Glutamatergic neuron (in vitro differentiated cells): ENCODE measurements around the gene FTMT. TPM values are rescaled to one million over a fixed set of nuclear protein-coding genes. Genes with fewer than 3 reads are reported as not detected.

Source experiments
- DNase-seq: peaks from one replicate; pipeline ENCODE4 v3.0.0; 2022
- H3K27ac Mint-ChIP-seq: one replicate; pipeline ENCODE4 v1.8.0; 2020; ENCODE audit warnings: mild to moderate bottlenecking, mixed read lengths, inconsistent platforms; ENCODE audit not compliant: unreplicated experiment
- H3K27me3 Mint-ChIP-seq: one replicate; pipeline ENCODE4 v1.8.0; 2020; ENCODE audit warnings: mild to moderate bottlenecking, moderate library complexity, mixed read lengths, inconsistent platforms; ENCODE audit not compliant: unreplicated experiment
- H3K36me3 Mint-ChIP-seq: one replicate; pipeline ENCODE4 v1.8.0; 2020; ENCODE audit warnings: mild to moderate bottlenecking, mixed read lengths, inconsistent platforms; ENCODE audit not compliant: unreplicated experiment
- H3K4me1 Mint-ChIP-seq: one replicate; pipeline ENCODE4 v1.8.0; 2020; ENCODE audit warnings: mild to moderate bottlenecking, low read depth, mixed read lengths, inconsistent platforms; ENCODE audit not compliant: unreplicated experiment
- H3K4me3 Mint-ChIP-seq: one replicate; pipeline ENCODE4 v1.8.0; 2020; ENCODE audit warnings: mild to moderate bottlenecking, mixed read lengths, inconsistent platforms; ENCODE audit not compliant: unreplicated experiment
- H3K9me3 Mint-ChIP-seq: one replicate; pipeline ENCODE4 v1.8.0; 2020; ENCODE audit warnings: mild to moderate bottlenecking, moderate library complexity, mixed read lengths, inconsistent platforms; ENCODE audit not compliant: unreplicated experiment
- total RNA-seq: library from RNA; stranded (reverse); fragmentation: NEBNext Ultra II Directional; extraction: Animal tissue kit (Norgen Biotek cat#: 25700); gene quantifications from one replicate; pipeline ENCODE4 v1.2.1, GENCODE V29; 2021; ENCODE audit not compliant: unreplicated experiment
- TF ChIP-seq, protein P1 (sequence below): fragments of 200-600 bp; sonication (generic); IDR thresholded peaks from one replicate; pipeline ENCODE4 v1.5.0; 2021; ENCODE audit not compliant: partially characterized antibody, unreplicated experiment

FTMT gene
- total RNA-seq, 1 donor from 2014 or later: not detected

DNA sequence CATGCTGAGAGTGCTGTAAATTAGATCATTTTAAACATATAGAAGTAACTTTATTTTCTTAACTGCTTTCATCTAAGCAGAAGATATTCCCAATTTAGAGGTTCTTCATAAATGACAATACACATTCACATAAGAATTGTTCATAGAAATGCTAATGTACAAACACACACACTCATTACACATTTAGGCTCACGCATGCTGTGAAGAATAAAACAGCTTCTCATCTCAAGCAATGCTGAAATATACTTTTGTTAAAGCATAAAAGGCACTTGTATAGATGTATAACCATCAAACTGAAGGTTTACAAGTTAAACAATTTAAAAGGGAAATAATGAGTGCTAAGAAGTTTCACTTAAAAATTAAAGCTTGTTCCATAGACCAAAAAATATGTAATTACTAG is 18.1 kb upstream of the FTMT start:
- TF ChIP-seq, protein P1, sequence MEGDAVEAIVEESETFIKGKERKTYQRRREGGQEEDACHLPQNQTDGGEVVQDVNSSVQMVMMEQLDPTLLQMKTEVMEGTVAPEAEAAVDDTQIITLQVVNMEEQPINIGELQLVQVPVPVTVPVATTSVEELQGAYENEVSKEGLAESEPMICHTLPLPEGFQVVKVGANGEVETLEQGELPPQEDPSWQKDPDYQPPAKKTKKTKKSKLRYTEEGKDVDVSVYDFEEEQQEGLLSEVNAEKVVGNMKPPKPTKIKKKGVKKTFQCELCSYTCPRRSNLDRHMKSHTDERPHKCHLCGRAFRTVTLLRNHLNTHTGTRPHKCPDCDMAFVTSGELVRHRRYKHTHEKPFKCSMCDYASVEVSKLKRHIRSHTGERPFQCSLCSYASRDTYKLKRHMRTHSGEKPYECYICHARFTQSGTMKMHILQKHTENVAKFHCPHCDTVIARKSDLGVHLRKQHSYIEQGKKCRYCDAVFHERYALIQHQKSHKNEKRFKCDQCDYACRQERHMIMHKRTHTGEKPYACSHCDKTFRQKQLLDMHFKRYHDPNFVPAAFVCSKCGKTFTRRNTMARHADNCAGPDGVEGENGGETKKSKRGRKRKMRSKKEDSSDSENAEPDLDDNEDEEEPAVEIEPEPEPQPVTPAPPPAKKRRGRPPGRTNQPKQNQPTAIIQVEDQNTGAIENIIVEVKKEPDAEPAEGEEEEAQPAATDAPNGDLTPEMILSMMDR: no peak
- no peaks in the 10 kb centered on the region for H3K36me3 Mint-ChIP-seq
- H3K27me3 Mint-ChIP-seq: no peaks in the 10 kb centered on the region
- H3K4me3 Mint-ChIP-seq: no peak overlapping the region
- no peak overlapping the region for H3K27ac Mint-ChIP-seq
- DNase-seq: no peak
- peaks cover 1% of the 10 kb centered on the region for H3K9me3 Mint-ChIP-seq
- H3K4me1 Mint-ChIP-seq: no peaks in the 10 kb centered on the region

DNA sequence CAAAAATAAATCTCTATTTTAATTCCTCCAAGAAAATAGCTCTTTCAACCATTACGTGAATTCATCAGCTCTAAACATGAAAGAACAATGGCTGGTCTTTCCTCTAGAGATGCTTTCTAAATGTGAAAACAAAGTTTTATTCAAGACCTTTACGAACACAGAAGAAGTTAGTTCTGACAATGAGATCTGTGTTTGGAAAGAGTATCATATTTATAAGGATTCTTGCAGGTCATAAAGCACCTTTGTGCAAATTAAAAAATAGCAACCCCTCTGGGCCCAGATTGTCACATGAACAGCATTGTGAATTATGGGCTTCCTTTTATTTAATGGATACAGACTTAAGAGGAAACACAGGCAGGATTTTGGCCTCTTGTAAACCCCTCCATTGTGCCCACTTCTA is 17.7 kb upstream of the FTMT start:
- no peaks in the 10 kb centered on the region for H3K27me3 Mint-ChIP-seq
- H3K36me3 Mint-ChIP-seq: no peaks in the 10 kb centered on the region
- no peaks in the 10 kb centered on the region for H3K4me1 Mint-ChIP-seq
- H3K27ac Mint-ChIP-seq: no peak overlapping the region
- H3K9me3 Mint-ChIP-seq: peaks cover 1% of the 10 kb centered on the region
- no peak for DNase-seq
- H3K4me3 Mint-ChIP-seq: no peak overlapping the region
- TF ChIP-seq, protein P1: no peak

DNA sequence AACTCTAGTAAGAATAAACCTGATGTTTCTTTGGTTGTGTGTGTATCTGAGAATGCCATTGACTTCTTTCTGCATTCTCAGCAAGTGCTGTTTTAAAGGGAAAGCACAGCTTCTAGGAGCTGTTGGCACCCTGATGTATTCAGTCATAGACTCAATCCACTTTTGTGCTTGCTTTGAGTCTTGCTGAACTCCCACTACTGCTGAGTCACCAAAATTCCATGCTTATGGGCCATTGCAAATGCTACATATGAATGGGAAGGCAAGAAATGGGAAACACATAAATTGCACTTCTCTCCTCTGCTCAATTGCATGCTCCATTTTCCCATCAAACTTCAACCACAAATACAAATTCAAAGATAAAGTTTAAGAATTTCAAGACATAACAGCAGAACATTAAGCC is 9.8 kb upstream of the FTMT start:
- Mint-ChIP-seq H3K9me3 (no peaks in the 10 kb centered on the region), H3K36me3 (no peaks in the 10 kb centered on the region), H3K4me3 (no peak overlapping the region), H3K27me3 (no peaks in the 10 kb centered on the region), H3K4me1 (no peaks in the 10 kb centered on the region), H3K27ac (no peak overlapping the region)
- TF ChIP-seq, protein P1: no peak
- no peak for DNase-seq

DNA sequence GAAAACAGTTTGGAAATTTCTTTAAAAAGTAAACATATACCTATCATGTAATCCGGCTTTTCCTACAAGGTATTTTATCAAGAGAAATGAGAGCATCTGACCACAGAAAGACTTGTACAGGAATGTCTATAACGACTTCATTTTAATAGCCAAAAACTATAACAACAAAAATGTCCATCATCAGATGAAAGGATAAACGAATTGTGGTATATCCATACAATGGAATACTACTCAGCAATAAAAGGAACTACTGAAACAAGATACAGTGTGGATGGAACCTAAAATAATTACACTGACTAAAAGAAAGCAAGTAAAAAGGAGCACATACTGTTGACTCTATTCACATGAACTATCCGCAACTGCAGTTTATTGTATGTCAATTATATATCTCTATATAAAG is 1.4 kb upstream of the FTMT start:
- H3K4me3 Mint-ChIP-seq: no peak overlapping the region
- TF ChIP-seq, protein P1: no peak
- no peak overlapping the region for H3K27ac Mint-ChIP-seq
- no peak for DNase-seq
- H3K9me3 Mint-ChIP-seq: no peaks in the 10 kb centered on the region
- H3K27me3 Mint-ChIP-seq: no peaks in the 10 kb centered on the region
- H3K4me1 Mint-ChIP-seq: peaks cover 5% of the 10 kb centered on the region
- H3K36me3 Mint-ChIP-seq: no peaks in the 10 kb centered on the region

DNA sequence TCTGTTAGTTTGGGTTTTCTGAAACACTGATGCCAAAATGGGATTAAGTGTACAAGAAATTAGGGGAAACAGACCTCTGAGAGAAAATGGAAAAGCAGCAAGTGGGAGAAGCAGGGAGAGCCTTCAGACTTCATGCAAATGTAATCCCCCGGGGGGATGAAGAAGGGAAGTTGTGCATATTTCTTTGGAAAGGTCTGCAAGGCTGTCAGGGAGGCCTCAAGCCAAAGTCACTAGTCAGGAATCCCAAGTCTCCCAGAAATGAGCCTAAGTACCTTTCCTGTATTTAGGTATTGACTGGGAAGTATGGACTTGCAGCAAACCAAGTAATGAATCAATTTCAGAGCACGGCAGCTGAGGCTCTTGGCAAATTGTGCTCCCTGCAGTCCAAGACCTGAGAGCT is 2.2 kb downstream of the FTMT start:
- Mint-ChIP-seq H3K4me3 (no peak overlapping the region), H3K36me3 (no peaks in the 10 kb centered on the region), H3K27me3 (no peaks in the 10 kb centered on the region), H3K9me3 (no peaks in the 10 kb centered on the region), H3K4me1 (peaks cover 5% of the 10 kb centered on the region), H3K27ac (no peak overlapping the region)
- DNase-seq: no peak
- TF ChIP-seq, protein P1: no peak
